Measurements from ENCODE around the gene CTBP1. TPM values are rescaled to one million over a fixed set of nuclear protein-coding genes. Genes with fewer than 3 reads are reported as not detected.

CTBP1 gene
- total and polyA plus RNA-seq, 9 of the 15 experiments (the other 6 are each of a cell fraction or from before 2014, with no cell fraction given): 14.5 to 162 (median 68.2) TPM

DNA sequence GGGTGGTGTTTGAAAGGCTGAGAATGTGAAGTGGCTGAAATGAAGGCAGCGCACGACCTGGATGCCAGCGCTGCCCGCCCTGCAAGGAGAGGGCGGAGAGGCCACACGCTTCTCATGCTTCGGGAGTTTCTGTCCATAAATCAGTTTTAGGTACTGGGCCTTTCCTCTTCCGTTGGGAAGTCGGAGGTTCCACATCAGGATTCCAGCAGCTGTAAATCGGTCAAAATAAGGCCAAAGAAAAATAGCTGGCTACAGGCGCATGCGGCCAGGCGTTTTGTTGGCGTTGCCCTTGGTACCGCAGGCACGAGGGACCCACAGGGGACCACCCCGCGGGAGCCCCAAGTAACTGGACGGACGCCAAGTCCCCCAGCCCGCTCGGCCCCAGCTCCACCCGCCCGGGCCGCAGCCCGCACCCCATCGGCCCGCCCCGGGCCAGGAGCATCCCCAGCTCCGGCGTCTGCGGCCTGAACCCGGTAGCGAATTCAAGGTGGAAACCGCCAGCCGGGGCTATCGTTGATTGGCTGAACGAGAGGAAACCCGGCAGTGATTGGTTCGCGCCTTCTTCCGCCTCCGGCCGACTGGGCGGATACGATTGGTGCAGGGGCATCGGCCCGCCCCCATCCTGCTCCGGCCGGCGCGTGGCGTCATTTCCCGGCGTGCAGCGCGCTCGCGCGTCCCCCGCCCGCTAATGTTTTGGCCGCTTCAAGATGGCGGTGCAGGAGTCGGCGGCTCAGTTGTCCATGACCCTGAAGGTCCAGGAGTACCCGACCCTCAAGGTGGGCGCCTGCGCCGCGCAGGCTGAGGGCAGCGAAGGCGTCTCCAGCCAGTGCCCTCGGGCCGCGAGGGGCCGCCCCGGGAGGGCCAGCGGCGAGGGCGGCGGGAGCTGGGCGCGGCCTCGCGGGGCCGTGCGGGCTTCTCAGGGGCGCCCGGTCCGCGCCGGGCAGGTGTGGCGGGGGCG, 40.6 kb upstream of the CTBP1 start, which contains the start of gene MAEA (continued):
- TF ChIP-seq PRMT5 (CRISPR knock-in tag; IDR thresholded peaks at IDR 0.05) (no peak), BCOR (IDR thresholded peaks at IDR 0.05) (no peak), EZH2 (IDR thresholded peaks at IDR 0.05; ENCODE audit: borderline replicate concordance, low read depth, low read length) (no peak), ARNT (IDR thresholded peaks at IDR 0.05) (no peak), ARID4B (CRISPR knock-in tag; IDR thresholded peaks at IDR 0.05) (peak; percentile 19; the same call in 1 of the 2 replicates), PCBP2 (IDR thresholded peaks at IDR 0.05; ENCODE audit: low read depth, low read length, poor library complexity, severe bottlenecking) (no peak), CSDE1 (IDR thresholded peaks at IDR 0.05) (peak in 1 of 2 experiments; percentile 60; a peak in 1 of 4 replicates), PPARD (CRISPR knock-in tag; IDR thresholded peaks at IDR 0.05) (no peak), CAMTA2 (CRISPR knock-in tag; conservative IDR thresholded peaks at IDR 0.05) (no peak), NEUROD1 (IDR thresholded peaks at IDR 0.05; ENCODE audit: borderline replicate concordance, low read depth, low read length, partially characterized antibody) (peak; percentile 91), CCNT2 (IDR thresholded peaks at IDR 0.05; ENCODE audit: borderline replicate concordance, extremely low read depth, insufficient read length, low read depth, low read length) (peak; percentile 73), ZNF830 (CRISPR knock-in tag; IDR thresholded peaks at IDR 0.05) (no peak), KLF6 (CRISPR knock-in tag; IDR thresholded peaks at IDR 0.05; ENCODE audit: borderline replicate concordance) (no peak), ESRRB (CRISPR knock-in tag; IDR thresholded peaks at IDR 0.05; ENCODE audit: borderline replicate concordance) (no peak), RB1 (IDR thresholded peaks at IDR 0.05; ENCODE audit: low read depth) (peak; percentile 76), ZNF253 (CRISPR knock-in tag; conservative IDR thresholded peaks at IDR 0.05) (no peak), ETV6 (IDR thresholded peaks at IDR 0.05; ENCODE audit: borderline replicate concordance in 1 of 2, low read depth in 2 of 2, low read length in 1 of 2) (no peak), ETV6 (CRISPR knock-in tag; IDR thresholded peaks at IDR 0.05; ENCODE audit: borderline replicate concordance) (0 out of 2 replicates have a peak, but pooled peaks have one; percentile 19), KAT2B (IDR thresholded peaks at IDR 0.05; ENCODE audit: low read depth, low read length) (no peak), HNRNPLL (IDR thresholded peaks at IDR 0.05; ENCODE audit: low read depth, low read length, poor library complexity, severe bottlenecking) (peak; percentile 44), CBFA2T2 (conservative IDR thresholded peaks at IDR 0.05) (no peak)
- TF ChIP-seq, protein P1, sequence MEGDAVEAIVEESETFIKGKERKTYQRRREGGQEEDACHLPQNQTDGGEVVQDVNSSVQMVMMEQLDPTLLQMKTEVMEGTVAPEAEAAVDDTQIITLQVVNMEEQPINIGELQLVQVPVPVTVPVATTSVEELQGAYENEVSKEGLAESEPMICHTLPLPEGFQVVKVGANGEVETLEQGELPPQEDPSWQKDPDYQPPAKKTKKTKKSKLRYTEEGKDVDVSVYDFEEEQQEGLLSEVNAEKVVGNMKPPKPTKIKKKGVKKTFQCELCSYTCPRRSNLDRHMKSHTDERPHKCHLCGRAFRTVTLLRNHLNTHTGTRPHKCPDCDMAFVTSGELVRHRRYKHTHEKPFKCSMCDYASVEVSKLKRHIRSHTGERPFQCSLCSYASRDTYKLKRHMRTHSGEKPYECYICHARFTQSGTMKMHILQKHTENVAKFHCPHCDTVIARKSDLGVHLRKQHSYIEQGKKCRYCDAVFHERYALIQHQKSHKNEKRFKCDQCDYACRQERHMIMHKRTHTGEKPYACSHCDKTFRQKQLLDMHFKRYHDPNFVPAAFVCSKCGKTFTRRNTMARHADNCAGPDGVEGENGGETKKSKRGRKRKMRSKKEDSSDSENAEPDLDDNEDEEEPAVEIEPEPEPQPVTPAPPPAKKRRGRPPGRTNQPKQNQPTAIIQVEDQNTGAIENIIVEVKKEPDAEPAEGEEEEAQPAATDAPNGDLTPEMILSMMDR (IDR thresholded peaks at IDR 0.05 in 2 of 3, conservative IDR thresholded peaks at IDR 0.05 in 1 of 3; ENCODE audit: insufficient read depth in 2 of 3, low read depth in 1 of 3, low read length in 3 of 3): no peak

Data from K562 (cell line).